ENCODE data around the gene SCN4A.

DNA sequence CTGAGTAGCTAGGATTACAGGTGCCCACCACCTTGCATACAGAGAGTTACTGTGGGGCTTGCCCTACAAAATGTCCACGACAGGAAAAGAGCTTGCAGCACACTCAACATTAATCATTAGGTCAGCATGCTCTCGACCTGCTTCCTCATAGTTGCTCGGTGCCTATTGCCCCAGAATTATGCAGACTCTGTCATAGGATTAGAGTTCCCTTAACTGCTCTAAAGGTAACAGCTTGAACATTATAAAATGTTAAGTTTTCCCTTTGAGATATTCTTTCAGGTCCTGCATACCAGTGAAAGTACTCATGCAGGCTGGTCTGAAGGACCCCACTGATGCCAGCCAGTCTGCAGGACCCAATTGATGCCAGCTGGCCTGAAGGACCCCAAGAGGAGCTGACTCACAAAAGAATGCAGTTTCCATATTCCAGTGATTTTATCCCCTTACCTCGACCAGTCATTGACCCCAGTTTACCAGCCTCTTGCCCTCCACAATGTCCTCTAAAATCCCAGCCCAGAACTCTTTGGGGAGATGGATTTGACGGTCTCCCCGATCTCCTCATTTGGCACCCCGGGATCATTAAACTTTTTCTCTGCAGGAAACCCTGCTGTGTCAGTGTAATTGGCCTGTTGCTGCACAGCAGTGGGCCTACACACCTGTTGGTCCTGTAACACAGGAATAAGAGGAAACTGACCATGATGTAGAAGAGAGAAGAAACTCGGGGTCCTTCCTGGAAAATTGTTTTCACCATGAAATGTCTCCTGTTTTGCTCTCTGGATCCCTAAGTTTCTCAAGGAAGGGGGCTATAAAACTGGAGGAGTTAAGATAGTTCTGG, 37.1 kb upstream of the SCN4A start:
- no peak for TF ChIP-seq POLR2A (IDR thresholded peaks at IDR 0.05; ENCODE audit: insufficient read depth in 1 of 2, low read depth in 2 of 2, low read length in 2 of 2)
- no peak for TF ChIP-seq HNRNPK (IDR thresholded peaks at IDR 0.05; ENCODE audit: low read depth, low read length, poor library complexity, severe bottlenecking)
- no peak for TF ChIP-seq HMG20A (CRISPR knock-in tag; IDR thresholded peaks at IDR 0.05; ENCODE audit: borderline replicate concordance)
- no peak for TF ChIP-seq ZIK1 (CRISPR knock-in tag; IDR thresholded peaks at IDR 0.05; ENCODE audit: borderline replicate concordance, low read depth)

Measured in HepG2 (cell line).